Liver (tissue), 3 donors: ENCODE measurements around the gene ANKRD44.

Experiments used
- JUND ChIP-seq, 2 donors: IDR thresholded peaks; 2 replicates each; pipeline ENCODE4 v1.6.1; 2016; ENCODE audit warnings: antibody characterized with exemption in 2 of 2
- TF ChIP-seq, protein P1 (sequence below): fragments of 150-350 bp; IDR thresholded peaks from 2 replicates; pipeline ENCODE4 v1.5.1; 2017; ENCODE audit warnings: improper control_type of control experiment, low read depth, low read length; ENCODE audit not compliant: missing input control
- donor health status: healthy.
- donor health status: healthy.

DNA sequence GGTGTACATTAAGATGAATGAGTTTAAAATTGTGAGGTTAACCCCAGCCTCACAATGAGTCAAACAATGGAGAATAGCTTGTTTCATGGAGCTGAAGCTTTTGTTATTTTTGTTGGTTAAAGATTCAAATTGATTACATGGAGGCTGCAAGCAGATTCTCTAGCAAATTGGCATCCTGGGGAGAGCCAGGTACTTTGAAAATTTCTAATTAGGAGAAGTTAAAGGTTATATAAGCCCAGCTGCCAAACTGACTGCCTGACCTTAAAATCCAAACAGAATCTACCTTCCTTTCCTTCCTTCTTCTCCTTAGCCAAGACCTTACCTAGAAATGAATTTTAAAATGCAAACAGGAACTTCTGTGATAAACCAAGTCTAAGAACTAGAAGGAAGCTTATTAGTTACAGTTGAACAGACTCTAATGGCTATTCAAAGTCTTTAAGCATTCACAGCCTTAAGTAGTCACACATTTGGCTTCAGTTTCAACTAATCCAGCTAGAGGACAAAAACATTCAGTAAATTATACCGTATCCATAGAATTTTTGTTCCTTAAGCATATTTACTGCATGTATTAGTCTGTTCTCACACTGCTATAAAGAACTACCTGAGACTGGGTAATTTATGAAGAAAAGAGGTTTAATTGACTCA, 352.6 kb downstream of the ANKRD44 start:
- TF ChIP-seq, protein P1, sequence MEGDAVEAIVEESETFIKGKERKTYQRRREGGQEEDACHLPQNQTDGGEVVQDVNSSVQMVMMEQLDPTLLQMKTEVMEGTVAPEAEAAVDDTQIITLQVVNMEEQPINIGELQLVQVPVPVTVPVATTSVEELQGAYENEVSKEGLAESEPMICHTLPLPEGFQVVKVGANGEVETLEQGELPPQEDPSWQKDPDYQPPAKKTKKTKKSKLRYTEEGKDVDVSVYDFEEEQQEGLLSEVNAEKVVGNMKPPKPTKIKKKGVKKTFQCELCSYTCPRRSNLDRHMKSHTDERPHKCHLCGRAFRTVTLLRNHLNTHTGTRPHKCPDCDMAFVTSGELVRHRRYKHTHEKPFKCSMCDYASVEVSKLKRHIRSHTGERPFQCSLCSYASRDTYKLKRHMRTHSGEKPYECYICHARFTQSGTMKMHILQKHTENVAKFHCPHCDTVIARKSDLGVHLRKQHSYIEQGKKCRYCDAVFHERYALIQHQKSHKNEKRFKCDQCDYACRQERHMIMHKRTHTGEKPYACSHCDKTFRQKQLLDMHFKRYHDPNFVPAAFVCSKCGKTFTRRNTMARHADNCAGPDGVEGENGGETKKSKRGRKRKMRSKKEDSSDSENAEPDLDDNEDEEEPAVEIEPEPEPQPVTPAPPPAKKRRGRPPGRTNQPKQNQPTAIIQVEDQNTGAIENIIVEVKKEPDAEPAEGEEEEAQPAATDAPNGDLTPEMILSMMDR = no peak
- no peak for TF ChIP-seq JUND (IDR thresholded peaks at IDR 0.05)
